ENCODE measurements around the gene TNFSF18.

The TNFSF18 gene

GRCh38 chr1:173016419-173016818 is 34.3 kb downstream of the TNFSF18 start:
- no peak for TF ChIP-seq EZH2phosphoT487 (IDR thresholded peaks at IDR 0.05; ENCODE audit: low read length)
- TF ChIP-seq EZH2 (optimal IDR thresholded peaks at IDR 0.05; ENCODE audit: low read depth, low read length), result no peak
- TF ChIP-seq, protein P1, sequence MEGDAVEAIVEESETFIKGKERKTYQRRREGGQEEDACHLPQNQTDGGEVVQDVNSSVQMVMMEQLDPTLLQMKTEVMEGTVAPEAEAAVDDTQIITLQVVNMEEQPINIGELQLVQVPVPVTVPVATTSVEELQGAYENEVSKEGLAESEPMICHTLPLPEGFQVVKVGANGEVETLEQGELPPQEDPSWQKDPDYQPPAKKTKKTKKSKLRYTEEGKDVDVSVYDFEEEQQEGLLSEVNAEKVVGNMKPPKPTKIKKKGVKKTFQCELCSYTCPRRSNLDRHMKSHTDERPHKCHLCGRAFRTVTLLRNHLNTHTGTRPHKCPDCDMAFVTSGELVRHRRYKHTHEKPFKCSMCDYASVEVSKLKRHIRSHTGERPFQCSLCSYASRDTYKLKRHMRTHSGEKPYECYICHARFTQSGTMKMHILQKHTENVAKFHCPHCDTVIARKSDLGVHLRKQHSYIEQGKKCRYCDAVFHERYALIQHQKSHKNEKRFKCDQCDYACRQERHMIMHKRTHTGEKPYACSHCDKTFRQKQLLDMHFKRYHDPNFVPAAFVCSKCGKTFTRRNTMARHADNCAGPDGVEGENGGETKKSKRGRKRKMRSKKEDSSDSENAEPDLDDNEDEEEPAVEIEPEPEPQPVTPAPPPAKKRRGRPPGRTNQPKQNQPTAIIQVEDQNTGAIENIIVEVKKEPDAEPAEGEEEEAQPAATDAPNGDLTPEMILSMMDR (IDR thresholded peaks at IDR 0.05; ENCODE audit: low read length), result no peak
- no peaks in the 10 kb centered on the region for H3K9me3 ChIP-seq (replicated peaks; ENCODE audit: insufficient read depth, low read length)
- H3F3A ChIP-seq (ENCODE audit: insufficient read depth, low read length), result 0 out of 2 replicates have a peak, but pooled peaks cover 4% of the 10 kb centered on the region
- H3K27me3 ChIP-seq (replicated peaks; ENCODE audit: insufficient read depth, low read length), result no peaks in the 10 kb centered on the region
- no peaks in the 10 kb centered on the region for H3K36me3 ChIP-seq (replicated peaks; ENCODE audit: insufficient read depth, low read length)
- no peak overlapping the region for H2AFZ ChIP-seq (ENCODE audit: low read length)
- H3K4me2 ChIP-seq (ENCODE audit: low read depth, low read length), result no peak overlapping the region
- H3K9ac ChIP-seq (ENCODE audit: low read length), result no peak overlapping the region
- no peak overlapping the region for H3K27ac ChIP-seq (ENCODE audit: low read length)
- DNase-seq, result no peak
- no peak overlapping the region for H3K4me3 ChIP-seq (ENCODE audit: low read length)
- H3K79me2 ChIP-seq (ENCODE audit: low read length), result no peaks in the 10 kb centered on the region
- no peaks in the 10 kb centered on the region for H4K20me1 ChIP-seq (ENCODE audit: insufficient read depth, low read length)
- peaks cover 19% of the 10 kb centered on the region for H3K4me1 ChIP-seq (ENCODE audit: low read length)
- no peaks in the 10 kb centered on the region for H3K9me2 ChIP-seq (replicated peaks; ENCODE audit: insufficient read depth, low read length)

- H3K79me2 ChIP-seq (ENCODE audit: low read length), result no peaks in the 10 kb centered on the region
- no peaks in the 10 kb centered on the region for H3K9me2 ChIP-seq (replicated peaks; ENCODE audit: insufficient read depth, low read length)
- H3K27ac ChIP-seq (ENCODE audit: low read length), result no peak overlapping the region
- no peaks in the 10 kb centered on the region for H3K9me3 ChIP-seq (replicated peaks; ENCODE audit: insufficient read depth, low read length)
- H4K20me1 ChIP-seq (ENCODE audit: insufficient read depth, low read length), result no peaks in the 10 kb centered on the region
- H3F3A ChIP-seq (ENCODE audit: insufficient read depth, low read length), result 0 out of 2 replicates have a peak, but pooled peaks cover 4% of the 10 kb centered on the region
- H3K4me3 ChIP-seq (ENCODE audit: low read length), result no peak overlapping the region
- no peaks in the 10 kb centered on the region for H3K36me3 ChIP-seq (replicated peaks; ENCODE audit: insufficient read depth, low read length)
- no peak overlapping the region for H2AFZ ChIP-seq (ENCODE audit: low read length)
- TF ChIP-seq EZH2 (optimal IDR thresholded peaks at IDR 0.05; ENCODE audit: low read depth, low read length) (no peak), EZH2phosphoT487 (IDR thresholded peaks at IDR 0.05; ENCODE audit: low read length) (no peak)
- TF ChIP-seq, protein P1 (IDR thresholded peaks at IDR 0.05; ENCODE audit: low read length), result no peak
- H3K4me2 ChIP-seq (ENCODE audit: low read depth, low read length), result no peak overlapping the region
- H3K4me1 ChIP-seq (ENCODE audit: low read length), result peaks cover 12% of the 10 kb centered on the region
- H3K27me3 ChIP-seq (replicated peaks; ENCODE audit: insufficient read depth, low read length), result no peaks in the 10 kb centered on the region
- H3K9ac ChIP-seq (ENCODE audit: low read length), result no peak overlapping the region
- DNase-seq, result no peak
Measured at GRCh38 chr1:173015629-173016028, 35.1 kb downstream of the TNFSF18 start.

DNA sequence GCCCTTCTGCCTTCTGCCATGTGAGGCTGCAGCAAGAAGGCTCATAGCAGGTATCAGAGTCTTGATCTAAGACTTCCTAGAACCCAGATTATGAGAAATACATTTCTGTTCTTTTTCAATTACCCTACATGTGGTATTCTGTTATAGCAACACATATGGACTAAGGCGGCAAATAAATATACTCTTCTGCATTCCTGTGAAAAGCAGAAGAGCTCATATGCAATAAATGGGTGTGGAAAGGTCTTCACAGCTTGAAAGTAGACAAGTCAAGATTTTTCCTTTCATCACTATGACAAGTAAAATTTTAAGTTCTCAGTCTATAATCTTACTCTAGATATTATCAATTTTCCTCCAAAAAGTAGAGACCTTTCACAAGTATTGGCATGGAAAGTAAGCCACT is 36.6 kb downstream of the TNFSF18 start:
- DNase-seq, result no peak
- Histone ChIP-seq H3K4me2 (ENCODE audit: low read depth, low read length) (no peak overlapping the region), H3K79me2 (ENCODE audit: low read length) (no peaks in the 10 kb centered on the region), H3K36me3 (replicated peaks; ENCODE audit: insufficient read depth, low read length) (no peaks in the 10 kb centered on the region), H3K9me2 (replicated peaks; ENCODE audit: insufficient read depth, low read length) (no peaks in the 10 kb centered on the region), H2AFZ (ENCODE audit: low read length) (no peak overlapping the region), H3K4me1 (ENCODE audit: low read length) (peaks cover 10% of the 10 kb centered on the region; the same call in 1 of the 2 replicates), H3K9ac (ENCODE audit: low read length) (no peak overlapping the region), H3K27me3 (replicated peaks; ENCODE audit: insufficient read depth, low read length) (no peaks in the 10 kb centered on the region), H3K27ac (ENCODE audit: low read length) (no peak overlapping the region), H3K4me3 (ENCODE audit: low read length) (no peak overlapping the region), H4K20me1 (ENCODE audit: insufficient read depth, low read length) (no peaks in the 10 kb centered on the region), H3K9me3 (replicated peaks; ENCODE audit: insufficient read depth, low read length) (no peaks in the 10 kb centered on the region), H3F3A (ENCODE audit: insufficient read depth, low read length) (no peaks in the 10 kb centered on the region)
- TF ChIP-seq EZH2 (optimal IDR thresholded peaks at IDR 0.05; ENCODE audit: low read depth, low read length), result no peak
- TF ChIP-seq, protein P1 (IDR thresholded peaks at IDR 0.05; ENCODE audit: low read length), result no peak
- TF ChIP-seq EZH2phosphoT487 (IDR thresholded peaks at IDR 0.05; ENCODE audit: low read length), result no peak
